NOMO-1 treated with dmso at 0.1 percent for 144 hours (cell line): Measurements from ENCODE around the gene SCLY.
"Not testable (repeated sequence)": the region's sequence is repeated elsewhere in the genome, so short reads cannot be mapped to it uniquely, and the experiment has no call there.

Experiments
- DNase-seq: peaks from one replicate; lab custom pipeline; 2025; ENCODE audit not compliant: unreplicated experiment; lab: John Stamatoyannopoulos, UW

The SCLY gene

DNA sequence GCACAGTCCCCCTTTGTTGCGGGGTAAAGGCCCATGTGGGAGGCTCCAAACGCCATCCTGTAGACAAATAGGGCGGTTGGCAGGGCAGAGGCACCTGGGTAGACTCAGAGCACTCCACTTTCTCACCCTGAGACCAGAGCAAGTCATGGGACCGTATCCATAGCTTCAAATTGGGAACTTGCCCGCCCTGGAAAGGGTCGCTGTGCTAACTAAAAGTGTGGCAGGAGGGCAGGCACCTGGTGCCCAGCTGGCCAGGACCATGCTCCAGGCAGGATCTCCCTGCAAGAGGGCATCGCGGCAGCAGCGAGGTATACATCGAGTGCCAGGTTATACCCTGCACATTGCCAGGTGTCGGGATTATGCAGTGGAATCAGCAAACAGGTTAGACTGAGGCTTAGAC is 20.8 kb upstream of the SCLY start:
- DNase-seq: no peak

DNA sequence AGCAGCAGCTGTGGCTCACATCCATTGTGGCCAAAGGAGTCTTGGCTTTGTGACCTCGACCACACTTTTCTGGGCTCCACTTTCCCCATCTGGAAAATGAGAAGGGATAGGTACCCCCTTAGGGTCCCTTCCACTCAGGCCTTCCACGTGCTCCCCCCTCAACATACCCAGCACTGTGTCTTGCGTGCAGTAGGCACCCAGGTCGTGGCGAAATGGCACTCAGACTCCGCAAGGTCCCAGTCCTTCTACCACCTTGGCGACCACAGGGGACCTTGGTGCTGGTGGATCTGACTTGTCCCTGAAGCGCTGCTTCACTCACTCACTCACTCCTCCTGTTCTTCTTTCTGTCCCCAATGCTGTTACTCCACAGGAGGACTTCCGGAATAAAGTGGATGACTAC is 19.9 kb upstream of the SCLY start:
- no peak for DNase-seq

DNA sequence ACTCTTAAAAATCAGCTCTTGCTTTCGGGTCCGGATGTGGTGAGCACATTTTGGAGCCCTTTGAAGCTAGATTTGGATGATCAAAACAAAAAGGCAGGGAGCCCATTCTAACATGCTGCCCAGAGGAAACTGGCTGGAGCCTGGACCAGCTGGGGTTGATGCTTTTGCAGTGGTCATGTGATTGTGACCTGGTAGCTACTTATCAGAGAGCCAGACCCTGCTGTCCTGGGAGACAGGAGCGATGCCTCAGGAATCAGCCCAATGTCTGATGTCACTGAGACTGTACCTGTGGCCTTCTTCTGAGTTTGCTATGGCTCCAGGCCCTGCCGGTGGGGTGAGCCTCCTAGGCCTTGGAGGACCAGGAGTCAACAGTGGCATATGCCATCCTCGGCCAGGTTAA is 18.7 kb upstream of the SCLY start:
- no peak for DNase-seq

DNA sequence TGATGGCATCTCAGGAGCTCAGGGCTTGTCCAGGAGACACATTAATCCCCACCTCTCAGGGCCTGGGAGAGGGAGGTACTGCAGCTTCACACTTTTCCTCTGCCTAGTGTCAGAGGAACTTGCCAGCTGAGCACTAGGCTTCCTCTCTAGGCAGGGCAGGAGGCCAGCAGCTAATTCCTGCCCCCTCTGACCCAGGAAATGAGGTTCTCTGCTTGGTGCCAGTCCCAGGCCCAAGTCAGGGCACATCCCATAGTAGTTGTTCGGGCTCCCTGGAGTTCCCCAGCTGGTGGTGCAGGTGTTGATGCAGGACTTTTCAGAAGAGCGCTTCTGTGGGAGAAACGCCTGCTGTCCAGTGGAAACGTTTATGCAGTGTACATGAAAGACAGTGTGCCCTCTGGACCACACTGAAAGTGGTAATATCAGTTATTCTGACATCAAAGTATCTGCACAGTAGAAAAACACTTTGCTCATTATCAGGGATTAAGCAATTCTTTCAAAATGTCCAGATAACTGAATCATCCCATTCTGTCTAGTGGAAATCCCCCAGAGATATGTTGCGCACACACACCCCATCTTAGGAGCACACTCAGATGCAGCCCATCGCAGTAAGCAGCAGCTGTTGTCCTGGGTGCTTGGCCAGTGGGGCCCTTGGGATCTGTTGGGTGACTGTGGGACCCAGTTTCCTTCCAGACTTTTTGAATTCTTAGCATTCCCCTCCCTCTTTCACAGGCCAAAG is 17.8 kb upstream of the SCLY start:
- no peak for DNase-seq

DNA sequence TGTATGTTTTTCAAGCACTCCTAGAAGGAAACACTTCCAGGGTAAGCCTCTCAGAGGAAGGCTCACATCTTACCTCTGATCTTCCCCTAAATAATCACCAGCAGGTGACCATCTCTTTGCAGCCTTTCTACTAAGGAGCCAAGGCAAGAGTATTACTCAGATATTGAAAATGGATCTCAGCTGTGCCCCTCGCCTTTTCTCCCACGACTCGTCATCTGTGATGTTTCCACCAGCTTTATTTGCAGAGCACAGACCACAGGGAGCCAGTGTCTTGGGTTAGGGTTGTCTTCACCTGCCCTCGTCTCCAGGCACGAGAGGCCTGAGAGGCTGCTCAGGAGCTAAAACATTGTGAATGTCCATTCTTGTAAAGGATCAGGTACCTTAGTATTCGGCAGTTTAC is 16.9 kb upstream of the SCLY start:
- no peak for DNase-seq

DNA sequence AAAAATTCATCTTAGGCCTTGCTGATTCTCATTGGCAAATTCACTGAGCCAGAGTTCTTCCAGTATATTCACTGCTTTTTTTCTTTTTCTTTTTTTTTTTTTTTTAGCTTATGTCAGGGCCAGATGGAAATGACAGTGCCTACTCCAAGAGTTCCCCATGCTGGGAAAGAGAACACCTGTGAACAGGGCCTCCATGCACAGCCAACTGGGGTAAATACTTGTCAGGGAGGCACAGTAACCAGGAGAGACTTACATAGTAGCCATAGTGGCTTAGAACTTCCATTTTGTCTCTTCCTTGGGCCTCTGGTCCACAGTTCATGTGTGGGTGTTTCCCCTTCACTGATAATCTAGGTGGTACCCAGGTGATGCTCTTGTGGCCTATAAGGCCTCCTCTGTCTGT is 15.2 kb upstream of the SCLY start:
- DNase-seq: no peak

DNA sequence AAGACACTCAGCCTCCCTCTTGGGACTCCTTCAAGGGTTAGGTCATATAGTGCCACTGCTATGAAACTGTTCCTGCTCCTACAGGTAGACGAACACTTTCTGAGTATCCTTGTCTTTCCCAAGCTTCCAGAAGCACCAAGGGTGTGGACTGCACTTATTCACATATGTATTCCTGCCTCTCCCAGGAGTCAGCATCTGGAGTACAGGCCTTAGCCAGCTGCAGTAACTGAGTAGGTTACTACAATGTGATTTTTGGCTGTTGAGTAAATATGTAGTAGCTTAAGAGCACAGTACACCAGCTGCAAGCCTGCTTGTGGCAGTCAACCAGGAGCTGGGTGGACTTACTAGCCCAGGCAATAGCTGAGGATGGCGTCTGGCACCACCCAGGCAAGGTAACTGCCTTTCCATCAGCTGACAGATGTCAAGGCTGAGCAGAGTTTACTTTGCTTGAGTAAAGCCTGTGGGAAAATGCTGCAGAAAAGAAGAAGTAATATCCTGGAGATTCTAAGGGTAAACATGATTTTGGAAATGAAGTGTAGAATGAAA is 14.0 kb upstream of the SCLY start:
- no peak for DNase-seq

DNA sequence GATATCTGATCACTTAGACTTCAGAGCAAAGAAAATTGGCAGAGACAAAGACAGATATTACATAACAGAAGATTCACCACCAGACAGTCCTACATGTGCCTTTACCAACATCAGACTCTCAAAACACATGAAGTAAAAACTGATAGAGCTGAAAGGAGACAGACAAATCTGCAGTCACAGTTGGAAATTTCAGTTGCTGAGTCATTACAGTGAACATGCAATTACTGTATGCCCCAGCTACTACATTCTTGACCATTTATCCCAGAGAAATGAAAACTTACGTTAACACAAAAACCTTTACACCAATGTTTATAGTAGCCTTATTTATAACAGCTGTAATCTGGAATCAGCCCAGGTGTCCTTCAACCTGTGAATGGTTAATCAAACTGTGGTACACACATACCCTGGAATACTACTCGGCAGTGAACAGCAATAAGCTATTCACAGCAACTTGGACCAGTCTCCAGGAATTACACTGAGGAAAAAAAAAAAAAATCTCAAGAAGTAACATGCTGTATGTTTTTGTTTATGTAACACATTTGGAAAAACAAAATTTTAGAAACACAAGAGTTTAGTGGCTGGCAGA is 7.5 kb upstream of the SCLY start:
- no peak for DNase-seq

DNA sequence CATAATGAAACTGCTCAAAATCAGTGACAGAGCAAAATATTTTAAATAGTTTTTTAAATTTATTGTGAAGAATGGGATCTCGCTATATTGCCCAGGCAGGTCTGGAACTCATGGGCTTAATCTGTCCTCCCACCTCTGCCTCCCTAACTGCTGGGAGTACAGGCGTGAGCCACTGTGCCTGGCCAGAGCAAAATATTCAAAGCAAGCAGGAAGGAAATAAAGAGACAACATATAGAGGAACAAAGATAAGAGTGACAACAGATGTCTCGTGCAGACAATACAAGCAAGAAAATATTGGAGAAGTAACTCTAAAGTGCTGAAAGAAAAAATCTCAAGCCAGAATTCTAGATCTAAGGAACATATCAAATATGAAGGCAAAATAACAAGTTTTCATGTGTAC is 5.0 kb upstream of the SCLY start:
- no peak for DNase-seq

DNA sequence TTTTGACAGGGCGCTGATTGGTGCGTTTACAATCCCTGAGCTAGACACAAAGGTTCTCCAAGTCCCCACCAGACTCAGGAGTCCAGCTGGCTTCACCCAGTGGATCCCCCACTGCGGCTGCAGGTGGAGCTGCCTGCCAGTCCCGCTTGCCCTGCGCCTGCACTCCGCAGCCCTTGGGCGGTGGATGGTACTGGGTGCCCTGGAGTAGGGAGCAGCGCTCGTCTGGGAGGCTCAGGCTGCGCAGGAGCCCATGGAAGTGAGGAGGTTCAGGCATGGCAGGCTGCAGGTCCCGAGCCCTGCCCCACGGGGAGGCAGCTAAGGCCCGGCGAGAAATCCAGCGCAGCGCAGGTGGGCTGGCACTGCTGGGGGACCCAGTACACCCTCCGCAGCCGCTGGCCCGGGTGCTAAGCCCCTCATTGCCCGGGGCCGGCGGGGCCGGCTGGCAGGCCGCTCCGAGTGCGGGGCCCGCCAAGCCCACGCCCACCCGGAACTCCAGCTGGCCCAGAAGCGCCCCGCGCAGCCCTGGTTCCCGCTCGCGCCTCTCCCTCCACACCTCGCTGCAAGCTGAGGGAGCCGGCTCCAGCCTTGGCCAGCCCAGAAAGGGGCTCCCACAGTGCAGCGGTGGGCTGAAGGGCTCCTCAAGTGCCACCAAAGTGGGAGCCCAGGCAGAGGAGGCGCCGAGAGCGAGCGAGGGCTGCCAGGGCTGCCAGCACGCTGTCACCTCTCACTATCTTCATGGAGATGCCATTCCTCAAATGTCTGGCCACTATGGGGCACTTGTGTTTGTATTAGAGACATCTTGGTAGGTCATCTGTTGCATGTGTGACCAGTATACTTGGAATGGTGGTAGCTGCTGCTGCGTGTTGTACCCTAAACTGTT is 2.9 kb upstream of the SCLY start:
- DNase-seq: not testable (repeated sequence)

DNA sequence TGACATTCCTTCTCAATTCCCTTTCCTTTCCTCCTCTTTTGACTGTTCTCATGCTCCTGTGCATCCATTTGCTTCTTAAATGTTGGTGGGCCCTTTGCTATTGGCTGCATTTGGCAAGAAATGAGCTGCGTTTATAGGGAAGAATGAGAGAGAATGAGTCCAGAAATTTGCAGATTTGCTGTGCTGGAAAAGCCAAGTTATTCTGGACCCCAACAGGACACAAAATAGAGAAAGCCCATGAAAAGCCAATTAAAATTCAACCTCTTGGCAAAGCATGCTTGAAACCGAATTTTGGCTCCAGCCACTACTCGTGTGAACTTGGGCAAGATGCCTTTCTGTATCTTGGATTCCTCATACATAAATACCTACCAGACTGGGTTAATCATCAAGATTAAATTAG is 1.3 kb upstream of the SCLY start:
- DNase-seq: no peak

DNA sequence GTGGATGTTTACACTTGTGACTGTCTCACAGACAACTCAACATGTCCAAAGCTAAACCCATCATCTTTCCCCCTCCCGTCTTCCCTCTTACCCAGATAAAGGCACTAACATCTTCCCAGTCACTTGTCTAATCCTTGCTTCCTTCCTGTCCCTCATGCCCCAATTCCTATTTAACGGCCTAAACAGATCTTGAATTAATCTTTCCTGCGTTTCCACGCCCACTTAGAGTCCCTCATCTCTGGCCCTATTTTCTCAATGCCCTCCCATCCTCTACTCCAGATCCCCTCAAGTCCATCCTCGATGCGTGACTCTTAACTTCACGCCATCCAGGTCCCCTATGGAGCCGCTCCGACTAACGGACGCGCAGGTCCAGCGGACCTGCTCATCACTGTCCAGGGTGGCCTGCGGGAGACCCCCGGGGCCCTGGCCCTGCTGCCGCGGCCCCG is 682 bp upstream of the SCLY start:
- peak; percentile 10 for DNase-seq

DNA sequence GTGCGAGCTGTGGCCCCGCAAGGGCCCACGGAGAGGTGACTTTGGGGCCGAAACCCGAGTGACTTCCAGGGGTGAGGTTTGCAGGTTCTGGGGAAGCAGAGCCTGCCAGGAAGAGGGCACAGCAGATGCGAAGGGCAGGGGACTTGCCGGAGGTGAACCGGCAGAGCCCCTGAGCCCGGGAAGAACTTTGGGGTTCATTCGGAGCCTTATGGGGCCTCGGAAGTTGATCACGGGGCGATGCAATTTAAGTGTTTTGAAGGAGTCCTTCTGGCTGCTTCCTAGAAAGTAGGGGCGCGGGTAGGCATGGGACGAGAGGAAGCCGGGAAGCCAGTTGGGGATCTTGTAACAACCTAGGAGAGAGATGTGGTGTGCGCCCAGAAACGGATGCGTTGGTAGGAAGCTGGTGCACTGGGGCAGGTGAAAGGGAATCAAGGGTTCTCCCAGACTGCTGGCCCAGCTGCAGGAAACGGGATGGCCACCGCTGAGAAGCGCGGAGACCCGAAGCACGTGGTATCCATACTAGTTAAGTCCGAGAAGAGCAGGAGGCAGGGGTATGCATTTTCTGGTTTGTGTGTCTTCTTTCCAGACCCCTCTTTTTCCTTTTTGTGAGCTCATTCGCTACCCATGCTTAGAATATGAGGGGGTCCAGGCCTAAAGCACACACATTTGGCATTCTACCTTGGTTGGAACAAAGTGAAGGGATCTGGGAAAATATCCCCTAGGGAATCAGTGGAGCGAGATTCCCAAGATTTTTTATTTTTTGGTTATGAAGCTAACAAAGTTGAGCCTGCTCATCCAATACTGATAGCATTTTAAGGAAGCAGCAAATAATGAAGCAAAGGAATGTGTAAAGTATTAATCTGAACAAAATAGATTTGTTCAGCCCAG is 758 bp downstream of the SCLY start:
- DNase-seq: peak; percentile 11

DNA sequence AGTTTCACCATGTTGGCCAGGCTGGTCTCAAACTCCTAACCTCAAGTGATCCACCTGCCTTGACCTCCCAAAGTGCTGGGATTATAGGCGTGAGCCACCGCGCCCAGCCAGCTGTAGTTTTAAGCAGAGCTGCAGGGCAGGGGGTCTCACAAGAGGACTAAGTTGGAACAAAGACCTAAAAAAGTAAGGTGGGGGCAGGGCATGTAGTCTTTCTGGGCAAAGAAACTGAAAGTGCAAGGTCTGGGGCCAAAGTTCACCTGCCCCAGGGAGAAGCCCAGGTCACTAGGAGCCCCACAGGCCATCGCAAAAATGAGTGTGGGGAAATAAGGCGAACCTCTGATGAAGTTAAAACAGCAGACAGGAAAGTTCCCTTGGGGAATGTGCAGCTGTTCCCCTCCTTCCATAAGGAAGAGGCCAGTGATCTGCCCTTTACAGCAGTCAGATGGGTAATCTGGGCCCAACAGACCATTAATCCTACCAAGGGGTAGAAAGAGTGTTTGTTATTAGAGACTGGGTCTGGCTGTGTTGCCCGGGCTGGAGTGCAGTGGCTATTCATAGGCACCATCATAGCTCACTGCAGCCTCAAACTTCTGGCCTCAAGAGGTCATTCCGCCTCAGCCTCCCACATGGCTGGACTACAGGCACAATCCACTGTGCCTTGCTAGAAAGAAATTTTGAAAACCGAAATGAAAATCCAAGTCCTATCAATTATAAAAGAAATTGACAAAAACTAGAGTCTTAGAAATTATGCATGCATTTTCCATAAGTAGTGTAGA is 2.8 kb downstream of the SCLY start:
- DNase-seq: no peak

DNA sequence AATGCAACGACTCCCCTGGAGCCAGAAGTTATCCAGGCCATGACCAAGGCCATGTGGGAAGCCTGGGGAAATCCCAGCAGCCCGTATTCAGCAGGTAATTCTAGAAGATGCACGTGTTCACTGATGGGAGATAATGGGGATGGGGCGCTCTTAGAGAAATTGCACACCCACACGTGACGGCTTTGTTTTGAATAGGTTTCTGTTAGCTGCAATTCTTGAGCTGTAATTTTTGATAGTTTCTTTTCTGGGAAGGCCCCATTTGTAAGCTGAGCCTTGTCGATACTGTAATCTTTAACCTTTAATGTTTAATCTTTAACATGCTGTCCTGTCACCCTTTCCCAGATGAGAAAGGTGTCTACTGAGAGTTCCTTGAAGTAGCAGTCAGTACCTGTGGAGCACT is 3.6 kb downstream of the SCLY start:
- DNase-seq: no peak

DNA sequence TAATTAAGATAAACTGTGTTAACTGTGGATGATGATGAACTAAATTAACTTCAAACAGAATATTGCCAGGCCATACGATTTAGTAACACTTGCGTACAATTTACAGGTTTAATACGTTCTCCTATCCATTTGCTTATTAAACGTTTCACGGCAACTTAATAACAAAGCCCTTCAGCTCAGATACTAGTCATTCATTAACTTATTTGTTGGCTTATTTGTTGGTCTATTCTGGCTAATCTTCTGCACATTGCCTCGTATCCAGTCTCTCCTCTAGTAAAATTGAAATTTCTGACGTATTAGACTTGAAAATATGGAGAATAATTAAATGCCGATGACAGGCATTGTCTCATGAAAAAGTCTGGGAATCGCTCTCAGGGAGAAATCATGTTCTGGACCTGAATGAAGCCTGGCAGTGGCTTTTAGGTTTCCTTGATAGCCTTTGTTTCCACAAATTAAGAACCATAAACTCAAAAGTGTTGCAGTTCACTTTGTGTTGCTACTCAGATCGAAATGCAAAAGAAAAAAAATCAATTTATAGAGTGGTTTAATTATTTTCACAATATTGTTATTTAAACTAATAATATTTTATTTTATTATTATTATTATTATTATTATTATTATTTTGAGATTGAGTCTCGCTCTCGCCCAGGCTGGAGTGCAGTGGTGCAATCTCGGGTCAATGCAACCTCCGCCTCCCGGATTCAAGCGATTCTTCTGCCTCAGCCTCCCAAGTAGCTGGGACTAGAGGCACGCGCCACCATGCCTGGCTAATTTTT is 4.5 kb downstream of the SCLY start:
- no peak for DNase-seq

DNA sequence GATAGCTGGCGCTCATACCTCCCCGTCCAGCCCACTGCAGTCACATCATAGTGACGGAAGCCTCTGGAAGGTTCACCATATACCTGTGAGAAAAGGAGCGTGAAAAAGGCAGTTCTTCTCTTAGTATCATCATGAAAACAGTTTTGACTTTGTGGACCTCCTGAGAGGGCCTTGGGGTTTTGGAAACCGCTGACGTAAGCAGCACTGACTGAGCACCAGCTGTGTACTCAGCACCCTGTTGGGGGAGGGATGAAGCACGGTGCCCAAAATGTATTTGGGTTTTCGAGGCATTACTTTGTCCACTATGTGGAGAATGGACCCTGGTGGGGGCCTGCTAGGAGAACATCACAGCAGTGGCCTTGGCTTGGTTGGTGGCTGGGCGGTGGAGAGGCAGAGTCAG is 5.4 kb downstream of the SCLY start:
- DNase-seq: no peak

DNA sequence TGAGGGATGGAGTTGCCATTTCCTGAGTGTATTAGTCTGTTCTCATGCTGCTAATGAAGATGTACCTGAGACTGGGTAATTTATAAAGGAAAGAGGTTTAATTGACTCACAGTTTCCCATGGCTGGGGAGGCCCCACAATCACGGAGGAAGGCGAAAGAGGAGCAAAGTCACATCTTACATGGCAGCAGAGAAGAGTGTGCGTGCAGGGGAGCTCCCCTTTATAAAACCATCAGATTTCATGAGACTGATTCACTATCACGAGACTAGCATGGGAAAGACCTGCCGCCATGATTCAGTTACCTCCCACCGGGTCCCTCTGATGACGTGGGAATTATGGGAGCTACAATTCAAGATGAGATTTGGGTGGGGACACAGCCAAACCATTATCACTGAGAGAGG is 5.9 kb downstream of the SCLY start:
- not testable (repeated sequence) for DNase-seq

DNA sequence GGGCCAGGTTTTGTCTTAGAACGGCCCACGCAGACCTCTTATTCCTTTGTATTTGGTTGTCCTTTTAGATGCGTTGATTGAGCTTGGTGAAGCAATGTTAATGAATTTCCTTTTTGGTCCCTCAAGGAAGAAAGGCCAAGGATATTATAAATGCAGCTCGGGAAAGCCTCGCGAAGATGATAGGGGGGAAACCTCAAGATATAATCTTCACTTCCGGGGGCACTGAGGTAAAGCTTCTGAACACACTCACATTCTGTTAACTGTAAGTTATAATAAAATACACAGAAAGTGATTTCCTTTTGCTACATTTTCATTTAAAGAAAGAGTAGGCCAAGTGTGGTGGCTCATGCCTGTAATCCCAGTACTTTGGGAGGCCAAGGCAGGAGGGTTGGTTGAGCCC is 7.1 kb downstream of the SCLY start:
- no peak for DNase-seq
